MM.1S (cell line): Measurements from ENCODE around the gene KCNQ2.

Experiments
- EZH2 ChIP-seq: fragments of 300-600 bp; sonication (generic); optimal IDR thresholded peaks from 2 replicates; pipeline ENCODE3; 2017; ENCODE audit warnings: low read depth, mild to moderate bottlenecking, antibody characterized with exemption, low read length, mixed read lengths
- EZH2phosphoT487 ChIP-seq: fragments of 300-600 bp; sonication (generic); IDR thresholded peaks from 2 replicates; pipeline ENCODE4 v1.6.1; 2018; ENCODE audit warnings: antibody characterized with exemption, low read length
- TF ChIP-seq, protein P1 (sequence below): fragments of 300-600 bp; sonication (generic); IDR thresholded peaks from 2 replicates; pipeline ENCODE4 v1.5.1; 2016; ENCODE audit warnings: antibody characterized with exemption, low read length, mixed read lengths

DNA sequence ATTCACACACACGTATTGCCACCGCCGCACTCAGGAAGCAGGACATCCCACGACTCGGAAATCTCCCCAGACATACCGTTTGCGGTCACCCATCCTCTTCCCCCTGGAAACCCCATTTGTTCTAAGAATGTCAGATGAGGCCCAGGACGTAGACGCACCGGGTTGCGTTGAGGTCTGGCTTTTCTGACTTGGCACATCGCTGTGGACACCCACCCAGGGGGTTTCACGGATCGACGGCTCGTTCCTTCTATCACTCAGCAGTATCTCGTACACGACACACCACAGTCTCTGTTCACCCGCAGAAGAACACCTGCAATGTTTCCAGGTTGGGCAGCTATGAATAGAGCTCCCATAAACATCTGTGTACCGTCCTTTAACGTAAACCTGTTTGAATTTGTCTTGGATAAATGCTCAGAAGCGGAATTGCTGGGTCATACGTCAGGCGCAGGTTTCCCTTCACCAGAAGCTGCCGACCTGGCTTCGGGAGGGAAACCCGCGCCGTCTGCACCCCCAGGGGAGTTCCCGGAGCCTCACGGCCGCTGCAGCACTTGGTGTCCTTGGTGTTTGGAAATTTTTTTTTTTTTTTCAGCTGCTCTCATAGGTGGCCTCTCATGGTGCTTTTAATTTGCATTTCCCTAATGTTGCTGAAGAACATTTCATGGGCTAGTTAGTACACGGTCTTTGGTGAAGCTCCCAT is 35.8 kb upstream of the KCNQ2 start:
- TF ChIP-seq, protein P1, sequence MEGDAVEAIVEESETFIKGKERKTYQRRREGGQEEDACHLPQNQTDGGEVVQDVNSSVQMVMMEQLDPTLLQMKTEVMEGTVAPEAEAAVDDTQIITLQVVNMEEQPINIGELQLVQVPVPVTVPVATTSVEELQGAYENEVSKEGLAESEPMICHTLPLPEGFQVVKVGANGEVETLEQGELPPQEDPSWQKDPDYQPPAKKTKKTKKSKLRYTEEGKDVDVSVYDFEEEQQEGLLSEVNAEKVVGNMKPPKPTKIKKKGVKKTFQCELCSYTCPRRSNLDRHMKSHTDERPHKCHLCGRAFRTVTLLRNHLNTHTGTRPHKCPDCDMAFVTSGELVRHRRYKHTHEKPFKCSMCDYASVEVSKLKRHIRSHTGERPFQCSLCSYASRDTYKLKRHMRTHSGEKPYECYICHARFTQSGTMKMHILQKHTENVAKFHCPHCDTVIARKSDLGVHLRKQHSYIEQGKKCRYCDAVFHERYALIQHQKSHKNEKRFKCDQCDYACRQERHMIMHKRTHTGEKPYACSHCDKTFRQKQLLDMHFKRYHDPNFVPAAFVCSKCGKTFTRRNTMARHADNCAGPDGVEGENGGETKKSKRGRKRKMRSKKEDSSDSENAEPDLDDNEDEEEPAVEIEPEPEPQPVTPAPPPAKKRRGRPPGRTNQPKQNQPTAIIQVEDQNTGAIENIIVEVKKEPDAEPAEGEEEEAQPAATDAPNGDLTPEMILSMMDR: no peak
- TF ChIP-seq EZH2: no peak
- TF ChIP-seq EZH2phosphoT487: no peak
